ENCODE measurements around the gene RPL35.
A peak's percentile ranks its signal among the peaks of the same experiment; 100 is the strongest.

RPL35 gene

DNA sequence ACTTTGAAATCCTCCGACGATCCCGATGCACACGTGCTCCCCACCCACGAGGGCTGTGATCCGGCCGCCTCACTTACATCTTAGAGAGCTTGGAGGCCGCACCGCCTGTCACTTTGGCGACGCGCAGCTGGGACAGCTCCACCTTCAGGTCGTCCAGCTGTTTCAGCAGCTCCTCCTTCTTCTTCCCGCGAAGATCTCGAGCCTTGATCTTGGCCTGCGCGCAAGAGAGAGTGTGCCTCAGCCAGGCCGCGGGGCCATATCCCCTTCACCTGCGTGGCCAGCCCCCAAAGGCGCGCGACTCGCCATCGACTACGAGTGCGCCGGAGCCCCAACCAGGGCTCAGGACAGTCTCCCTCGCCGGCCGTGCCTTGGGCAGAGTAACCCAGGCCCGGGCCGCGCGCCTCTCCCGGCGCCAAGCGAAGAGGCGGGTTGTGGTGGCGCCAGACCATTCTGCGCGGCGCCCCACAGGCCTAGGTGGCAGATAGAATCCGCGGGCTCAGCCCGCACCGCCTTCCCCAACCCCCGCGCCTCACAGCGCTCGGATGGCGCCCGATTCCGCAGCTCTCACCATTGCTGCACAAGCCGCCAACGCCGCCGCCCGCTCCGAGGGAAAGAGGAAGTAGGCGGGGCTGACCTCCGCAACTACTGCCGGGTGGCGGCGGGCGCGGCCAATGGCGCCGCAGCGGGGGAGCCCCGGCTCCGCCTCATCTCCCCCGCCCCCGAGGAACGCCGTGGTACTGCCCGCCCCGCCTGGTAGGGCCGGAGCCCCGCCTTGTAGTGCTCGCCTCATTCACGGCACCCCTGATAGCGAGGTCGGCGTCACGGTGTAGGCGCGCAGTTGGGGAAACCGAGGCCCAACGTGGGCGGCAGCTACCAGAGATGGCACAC, at the start of gene RPL35, which contains the start of gene ARPC5L:
Gene RPL35 (minus strand): TSS at position 616 of the 888 bp plus-strand sequence. CDS start 45 bp downstream, at position 571.
Gene ARPC5L (plus strand): TSS at position 789 of the 888 bp plus-strand sequence. CDS start 7,161 bp downstream, outside the sequence.
- Histone ChIP-seq H3K4me1 (ENCODE audit: insufficient read depth, low read length) (peaks cover 5% of the 10 kb centered on the region), H3K9me3 (ENCODE audit: control insufficient read depth, insufficient read depth, low read length) (no peaks in the 10 kb centered on the region), H3K36me3 (ENCODE audit: insufficient read depth, low read length) (peaks cover 32% of the 10 kb centered on the region), H3K9ac (ENCODE audit: low read depth, low read length) (peak within 1 kb of the TSS; percentile 85)

GRCh38 chr9:124908098-124908497, 46.3 kb upstream of the RPL35 start:
- no peaks in the 10 kb centered on the region for H3K4me1 ChIP-seq (ENCODE audit: insufficient read depth, low read length)
- no peaks in the 10 kb centered on the region for H3K36me3 ChIP-seq (ENCODE audit: insufficient read depth, low read length)
- no peaks in the 10 kb centered on the region for H3K9me3 ChIP-seq (ENCODE audit: control insufficient read depth, insufficient read depth, low read length)
- no peak overlapping the region for H3K9ac ChIP-seq (ENCODE audit: low read depth, low read length)

DNA sequence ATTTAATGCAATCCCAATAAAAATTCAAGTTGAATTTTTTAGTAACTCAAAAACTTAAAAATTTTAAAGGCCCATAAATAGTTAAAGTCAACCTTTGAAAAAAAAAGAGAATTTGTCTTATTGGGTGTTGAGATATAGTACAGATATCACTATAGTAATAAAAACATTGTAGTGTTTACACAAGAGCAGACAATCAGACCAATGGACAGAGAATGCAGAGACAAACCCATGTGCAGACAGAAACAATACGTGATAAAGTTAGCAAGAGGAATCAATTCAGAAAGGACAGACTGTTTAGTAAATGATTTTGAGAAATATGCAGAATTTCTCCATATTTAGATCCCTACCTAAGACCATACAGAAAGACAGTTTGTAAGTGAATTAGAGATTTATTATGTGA, 45.2 kb upstream of the RPL35 start:
- no peaks in the 10 kb centered on the region for H3K36me3 ChIP-seq (ENCODE audit: insufficient read depth, low read length)
- H3K9me3 ChIP-seq (ENCODE audit: control insufficient read depth, insufficient read depth, low read length): no peaks in the 10 kb centered on the region
- H3K4me1 ChIP-seq (ENCODE audit: insufficient read depth, low read length): no peaks in the 10 kb centered on the region
- H3K9ac ChIP-seq (ENCODE audit: low read depth, low read length): no peak overlapping the region

DNA sequence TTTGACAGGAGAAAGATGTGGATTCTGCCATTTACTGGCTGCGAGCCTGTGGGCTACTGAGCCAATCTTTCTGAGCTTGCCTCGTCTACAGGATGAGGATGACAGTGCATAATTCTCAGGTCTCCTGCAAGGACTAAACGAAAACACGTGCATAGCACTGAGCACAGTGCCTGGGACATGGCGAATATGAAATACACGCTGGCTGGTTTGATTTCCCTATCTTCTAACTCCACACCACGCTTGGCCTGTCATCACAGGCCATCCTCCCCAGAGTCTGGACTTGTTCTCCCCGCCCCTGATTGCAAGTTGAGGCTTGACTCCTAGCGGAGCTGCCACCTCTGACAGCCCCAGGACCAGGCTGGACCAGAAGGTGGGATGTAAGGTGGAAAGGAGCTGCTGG, 38.1 kb upstream of the RPL35 start:
- H3K4me1 ChIP-seq (ENCODE audit: insufficient read depth, low read length): no peaks in the 10 kb centered on the region
- no peak overlapping the region for H3K9ac ChIP-seq (ENCODE audit: low read depth, low read length)
- no peaks in the 10 kb centered on the region for H3K9me3 ChIP-seq (ENCODE audit: control insufficient read depth, insufficient read depth, low read length)
- no peaks in the 10 kb centered on the region for H3K36me3 ChIP-seq (ENCODE audit: insufficient read depth, low read length)

- H3K9ac ChIP-seq (ENCODE audit: low read depth, low read length): no peak overlapping the region
- H3K36me3 ChIP-seq (ENCODE audit: insufficient read depth, low read length): no peaks in the 10 kb centered on the region
- H3K4me1 ChIP-seq (ENCODE audit: insufficient read depth, low read length): no peaks in the 10 kb centered on the region
- H3K9me3 ChIP-seq (ENCODE audit: control insufficient read depth, insufficient read depth, low read length): no peaks in the 10 kb centered on the region
Observed at GRCh38 chr9:124897570-124898460, 36.1 kb upstream of the RPL35 start.

DNA sequence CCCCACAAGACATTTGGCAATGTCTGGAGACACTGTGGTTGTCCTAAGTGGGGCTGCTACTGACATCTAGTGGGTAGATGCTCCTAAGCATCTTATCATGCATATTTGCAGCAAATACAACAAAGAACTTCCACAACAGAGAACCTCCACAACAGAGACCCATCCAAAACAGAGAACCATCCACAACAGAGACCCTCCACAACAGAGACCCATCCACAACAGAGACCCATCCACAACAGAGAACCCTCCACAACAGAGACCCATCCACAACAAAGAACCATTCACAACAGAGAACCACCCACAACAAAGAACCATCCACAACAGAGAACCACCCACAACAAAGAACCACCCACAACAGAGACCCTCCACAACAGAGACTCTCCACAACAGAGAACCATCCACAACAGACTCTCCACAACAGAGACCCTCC, 33.0 kb upstream of the RPL35 start:
- Histone ChIP-seq H3K36me3 (ENCODE audit: insufficient read depth, low read length) (peaks cover 5% of the 10 kb centered on the region; the same call in 1 of the 2 replicates), H3K9me3 (ENCODE audit: control insufficient read depth, insufficient read depth, low read length) (no peaks in the 10 kb centered on the region), H3K4me1 (ENCODE audit: insufficient read depth, low read length) (no peaks in the 10 kb centered on the region), H3K9ac (ENCODE audit: low read depth, low read length) (no peak overlapping the region)

- peaks cover 5% of the 10 kb centered on the region; the same call in 1 of the 2 replicates for H3K36me3 ChIP-seq (ENCODE audit: insufficient read depth, low read length)
- H3K4me1 ChIP-seq (ENCODE audit: insufficient read depth, low read length): no peaks in the 10 kb centered on the region
- no peak overlapping the region for H3K9ac ChIP-seq (ENCODE audit: low read depth, low read length)
Observed at GRCh38 chr9:124894035-124894740, 32.4 kb upstream of the RPL35 start.

GRCh38 chr9:124890179-124890578, 28.4 kb upstream of the RPL35 start:
- no peaks in the 10 kb centered on the region for H3K4me1 ChIP-seq (ENCODE audit: insufficient read depth, low read length)
- H3K36me3 ChIP-seq (ENCODE audit: insufficient read depth, low read length): peaks cover 5% of the 10 kb centered on the region; the same call in 1 of the 2 replicates
- H3K9me3 ChIP-seq (ENCODE audit: control insufficient read depth, insufficient read depth, low read length): no peaks in the 10 kb centered on the region
- no peak overlapping the region for H3K9ac ChIP-seq (ENCODE audit: low read depth, low read length)

More at GRCh38 chr9:124894035-124894740, 32.4 kb upstream of the RPL35 start:
- H3K9me3 ChIP-seq (ENCODE audit: control insufficient read depth, insufficient read depth, low read length): no peaks in the 10 kb centered on the region

DNA sequence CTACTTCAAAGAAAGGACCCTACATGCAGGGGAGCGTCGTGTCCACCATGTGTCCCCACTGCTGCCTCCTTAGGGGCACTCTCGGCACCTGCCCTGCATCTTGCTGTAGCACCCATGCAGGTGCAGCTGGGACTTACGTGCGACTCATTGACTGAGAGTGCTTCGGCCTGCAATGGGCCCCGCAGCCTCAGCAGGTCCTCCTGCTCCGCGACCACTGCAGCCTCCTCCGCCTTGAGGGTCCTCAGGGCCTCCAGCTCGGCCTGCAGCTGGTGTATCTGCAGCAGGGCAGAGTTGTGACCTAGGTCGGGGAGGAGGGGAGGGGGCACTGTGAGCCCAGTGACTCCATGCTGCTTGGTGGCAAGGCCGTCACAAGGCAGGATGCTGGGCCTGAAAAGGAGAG, 27.2 kb upstream of the RPL35 start:
- Histone ChIP-seq H3K4me1 (ENCODE audit: insufficient read depth, low read length) (0 out of 2 replicates have a peak, but pooled peaks cover 5% of the 10 kb centered on the region), H3K9me3 (ENCODE audit: control insufficient read depth, insufficient read depth, low read length) (no peaks in the 10 kb centered on the region), H3K9ac (ENCODE audit: low read depth, low read length) (no peak overlapping the region), H3K36me3 (ENCODE audit: insufficient read depth, low read length) (peaks cover 5% of the 10 kb centered on the region; the same call in 1 of the 2 replicates)

GRCh38 chr9:124887832-124888231, 26.1 kb upstream of the RPL35 start:
- Histone ChIP-seq H3K4me1 (ENCODE audit: insufficient read depth, low read length) (0 out of 2 replicates have a peak, but pooled peaks cover 5% of the 10 kb centered on the region), H3K9ac (ENCODE audit: low read depth, low read length) (no peak overlapping the region), H3K36me3 (ENCODE audit: insufficient read depth, low read length) (peaks cover 5% of the 10 kb centered on the region; the same call in 1 of the 2 replicates), H3K9me3 (ENCODE audit: control insufficient read depth, insufficient read depth, low read length) (no peaks in the 10 kb centered on the region)

- H3K9me3 ChIP-seq (ENCODE audit: control insufficient read depth, insufficient read depth, low read length): no peaks in the 10 kb centered on the region
- H3K9ac ChIP-seq (ENCODE audit: low read depth, low read length): no peak overlapping the region
- H3K4me1 ChIP-seq (ENCODE audit: insufficient read depth, low read length): 0 out of 2 replicates have a peak, but pooled peaks cover 5% of the 10 kb centered on the region
- peaks cover 5% of the 10 kb centered on the region; the same call in 1 of the 2 replicates for H3K36me3 ChIP-seq (ENCODE audit: insufficient read depth, low read length)
Observed at GRCh38 chr9:124886866-124887492, 25.2 kb upstream of the RPL35 start.

- peaks cover 5% of the 10 kb centered on the region; the same call in 1 of the 2 replicates for H3K36me3 ChIP-seq (ENCODE audit: insufficient read depth, low read length)
- H3K9ac ChIP-seq (ENCODE audit: low read depth, low read length): no peak overlapping the region
- 0 out of 2 replicates have a peak, but pooled peaks cover 5% of the 10 kb centered on the region for H3K4me1 ChIP-seq (ENCODE audit: insufficient read depth, low read length)
- H3K9me3 ChIP-seq (ENCODE audit: control insufficient read depth, insufficient read depth, low read length): no peaks in the 10 kb centered on the region
Observed at GRCh38 chr9:124886461-124886860, 24.7 kb upstream of the RPL35 start.

GRCh38 chr9:124885551-124885950, 23.8 kb upstream of the RPL35 start:
- Histone ChIP-seq H3K9ac (ENCODE audit: low read depth, low read length) (no peak overlapping the region), H3K36me3 (ENCODE audit: insufficient read depth, low read length) (peaks cover 5% of the 10 kb centered on the region; the same call in 1 of the 2 replicates), H3K4me1 (ENCODE audit: insufficient read depth, low read length) (peaks cover 12% of the 10 kb centered on the region; the same call in 1 of the 2 replicates), H3K9me3 (ENCODE audit: control insufficient read depth, insufficient read depth, low read length) (no peaks in the 10 kb centered on the region)

Measured in ES-I3 (cell line).